Islet of Langerhans (tissue), 1 donor: ENCODE results near the gene EDIL3.

ENCODE experiments used
- FAIRE-seq: peaks from one replicate; lab custom pipeline; 2011; peaks lifted over from hg19 to GRCh38; lab: Jason Lieb, UNC

Gene EDIL3

DNA sequence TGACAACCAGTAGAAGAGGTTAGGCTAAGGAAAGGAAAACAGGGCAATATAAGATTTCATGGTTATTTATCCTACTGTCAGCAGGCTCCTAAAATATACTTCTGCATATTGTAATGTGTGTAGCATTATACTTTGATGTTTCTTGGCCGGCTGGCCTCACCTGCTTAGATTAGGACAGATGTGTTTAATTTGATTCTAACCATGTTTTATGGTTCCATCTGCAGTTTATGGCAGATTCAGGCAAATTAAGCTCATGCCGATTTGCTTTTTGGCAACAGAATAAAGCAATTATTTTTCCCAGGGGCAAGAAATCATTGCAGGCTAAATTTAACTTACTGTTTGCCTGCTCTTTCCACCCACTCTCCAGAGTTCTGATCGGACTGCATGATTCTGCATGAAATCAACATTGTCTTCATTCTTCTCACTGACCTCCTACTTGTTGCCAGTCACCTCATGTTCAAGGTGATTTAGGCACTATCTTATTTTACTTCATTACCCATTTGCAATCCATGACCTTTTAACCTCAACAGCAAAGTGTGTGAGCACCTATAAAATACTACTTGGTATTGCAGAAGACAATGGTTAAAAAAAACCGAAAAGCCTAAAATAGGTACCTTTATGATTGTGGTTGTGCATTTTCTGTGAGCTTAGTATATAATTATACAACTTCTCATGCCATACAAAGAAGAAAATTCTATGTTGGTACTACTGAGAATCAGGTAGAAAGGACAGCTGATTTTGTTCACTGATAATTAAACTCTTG is 125.2 kb downstream of the EDIL3 start:
- no peak for FAIRE-seq

DNA sequence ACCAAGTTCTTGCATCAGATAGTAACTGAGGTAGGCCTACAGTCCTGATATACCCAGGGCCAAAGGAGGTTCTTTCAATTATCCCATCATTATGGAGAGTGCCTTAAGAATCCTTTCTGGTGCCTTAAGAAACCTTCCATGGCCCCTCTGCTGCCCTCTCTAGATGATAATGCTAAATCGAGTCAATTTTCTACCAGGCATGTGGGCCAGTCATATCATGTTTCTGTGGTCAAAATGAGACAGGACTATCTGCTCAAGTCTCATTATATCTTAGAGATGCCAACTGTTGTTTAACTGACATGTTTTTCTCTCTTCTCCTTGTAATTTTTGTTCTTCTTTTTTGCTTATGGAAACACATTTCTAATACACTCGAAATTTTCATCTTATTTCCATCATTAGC is 127.6 kb downstream of the EDIL3 start:
- no peak for FAIRE-seq

DNA sequence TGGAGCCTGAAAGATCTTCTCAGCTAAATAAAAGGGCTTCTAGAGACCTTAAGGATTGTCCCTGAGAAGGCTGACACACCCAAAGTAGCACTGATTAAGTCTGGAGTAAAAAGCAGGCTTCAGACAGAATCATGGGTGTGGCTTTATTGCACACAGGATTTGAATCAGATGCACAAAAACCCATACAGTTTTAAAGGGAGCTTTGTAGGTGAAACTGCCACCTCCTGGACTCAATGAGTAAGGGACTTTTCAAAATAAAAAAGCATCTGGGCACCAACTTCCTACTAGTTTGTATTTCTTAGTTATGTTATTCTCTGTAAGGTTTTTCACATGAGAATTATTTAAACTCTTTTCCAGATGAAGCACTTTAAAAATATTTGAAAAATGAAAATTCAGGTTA is 129.4 kb downstream of the EDIL3 start:
- no peak for FAIRE-seq

DNA sequence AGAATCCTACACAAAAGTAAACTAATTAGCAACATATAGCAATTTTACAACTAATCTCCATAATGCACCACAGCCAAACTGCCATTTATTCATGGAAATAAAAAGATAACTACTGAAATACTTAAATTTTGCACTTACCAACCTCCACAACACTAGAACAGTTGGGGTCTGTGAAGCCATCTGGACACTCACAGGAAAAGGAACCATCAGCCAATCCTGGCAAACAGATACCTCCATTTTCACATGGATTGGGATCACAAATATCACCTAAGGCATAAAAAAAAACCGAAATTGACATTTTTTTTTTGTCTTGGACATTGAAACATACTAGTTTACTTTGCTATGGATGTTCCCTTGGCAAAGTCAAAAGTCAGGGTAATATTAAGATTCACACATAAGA is 130.7 kb downstream of the EDIL3 start:
- FAIRE-seq = no peak

DNA sequence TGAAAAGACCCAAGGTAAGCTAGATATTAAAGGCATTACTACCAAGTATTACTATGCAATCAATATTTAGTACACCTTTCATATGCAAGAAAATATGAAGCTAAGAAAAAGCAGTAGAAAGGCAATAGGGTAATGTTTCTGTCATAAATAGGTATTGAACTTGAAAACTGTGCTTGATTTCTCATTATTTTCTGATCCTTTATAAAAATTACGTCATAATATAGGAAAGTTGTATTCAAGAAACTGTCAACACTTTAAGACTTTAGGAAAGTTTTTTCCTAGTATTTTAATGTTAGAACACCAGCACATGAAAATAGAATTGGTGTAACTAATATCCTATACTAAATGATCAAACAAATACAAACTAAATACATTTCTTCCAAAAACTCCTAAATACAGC is 133.2 kb downstream of the EDIL3 start:
- FAIRE-seq = no peak

DNA sequence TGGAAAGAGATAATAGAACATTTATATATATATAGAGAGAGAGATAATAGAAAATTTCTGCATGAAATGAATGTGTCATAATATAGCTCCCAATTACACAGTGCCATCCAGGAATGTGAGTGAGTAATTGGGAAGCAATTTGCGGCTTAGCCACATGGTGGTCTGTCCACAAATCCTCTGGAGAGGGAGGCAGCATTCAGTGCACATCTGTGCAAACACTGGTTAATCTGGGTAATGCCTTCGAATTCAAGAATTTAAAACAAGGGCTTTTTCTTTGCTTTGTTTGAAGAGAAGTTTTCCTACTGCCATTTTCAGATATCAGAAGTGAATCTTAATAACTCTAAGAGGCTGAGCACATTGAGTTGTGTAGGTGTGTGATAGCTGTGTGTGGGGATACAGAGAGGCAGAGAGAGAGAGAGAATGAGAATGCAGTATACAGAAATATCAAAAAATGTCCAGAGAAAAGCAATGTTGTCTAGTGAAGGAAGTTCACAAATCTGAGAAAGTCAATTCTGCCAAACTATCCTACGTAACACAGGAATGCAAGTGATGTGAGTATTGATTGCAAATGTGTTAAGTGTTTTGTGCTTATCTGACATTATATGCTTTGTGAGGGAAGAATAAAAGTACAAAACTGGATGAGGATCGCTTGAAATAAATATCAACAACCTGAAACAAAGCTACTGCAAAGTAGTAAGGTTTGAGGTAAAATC is 134.6 kb downstream of the EDIL3 start:
- no peak for FAIRE-seq

DNA sequence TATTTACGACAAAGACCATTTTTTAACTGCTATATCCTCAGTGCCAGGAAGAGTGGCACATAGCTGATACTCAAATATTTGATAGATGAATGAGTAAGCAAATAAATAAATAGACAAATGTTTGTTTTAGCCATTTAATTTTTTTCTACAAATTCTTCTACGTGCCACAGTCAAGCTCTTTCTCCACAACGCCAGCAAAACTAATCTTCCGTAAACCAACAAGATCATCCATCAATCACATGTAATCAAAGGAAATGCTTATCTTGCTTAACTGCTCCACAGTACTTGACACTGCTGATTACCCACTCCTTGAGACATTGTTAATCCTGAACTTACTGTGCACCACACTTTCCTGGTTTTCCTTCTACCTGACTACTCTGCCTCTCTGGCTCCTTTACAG is 136.7 kb downstream of the EDIL3 start:
- FAIRE-seq = no peak

DNA sequence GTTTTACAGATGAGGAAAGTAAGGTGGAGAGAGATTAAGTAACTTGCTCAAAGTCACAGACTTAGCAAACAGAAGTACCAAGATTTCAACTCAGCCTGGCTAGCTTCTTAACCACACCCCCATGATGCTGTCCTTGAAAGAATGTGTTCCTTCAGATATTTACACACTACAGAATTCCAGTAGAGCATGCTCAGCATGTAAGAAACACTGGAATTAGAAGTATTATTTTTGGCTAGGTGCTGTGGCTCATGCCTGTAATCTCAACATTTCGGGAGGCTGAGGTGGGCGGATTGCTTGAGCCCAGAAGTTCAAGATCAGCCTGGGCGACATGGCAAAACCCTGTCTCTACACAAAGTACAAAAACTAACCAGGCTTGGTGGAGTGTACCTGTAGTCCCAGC is 142.4 kb downstream of the EDIL3 start:
- no peak for FAIRE-seq

DNA sequence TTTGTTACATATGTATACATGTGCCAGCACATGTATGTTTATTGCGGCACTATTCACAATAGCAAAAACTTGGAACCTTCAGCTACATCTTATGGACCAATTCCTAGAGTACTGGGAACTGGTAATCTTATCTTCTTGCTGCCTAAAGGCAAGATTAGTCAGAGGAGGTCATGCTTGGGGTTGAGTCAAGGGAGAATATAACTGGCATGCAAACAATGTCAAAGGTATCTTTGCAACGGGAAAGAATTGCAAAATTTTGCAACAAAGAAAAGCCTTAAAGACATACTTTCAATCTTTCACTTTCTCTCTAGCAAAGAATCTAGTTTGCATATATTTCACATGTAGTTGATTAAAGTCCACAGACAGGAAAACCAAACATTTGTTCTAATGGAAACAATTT is 145.2 kb downstream of the EDIL3 start:
- no peak for FAIRE-seq

DNA sequence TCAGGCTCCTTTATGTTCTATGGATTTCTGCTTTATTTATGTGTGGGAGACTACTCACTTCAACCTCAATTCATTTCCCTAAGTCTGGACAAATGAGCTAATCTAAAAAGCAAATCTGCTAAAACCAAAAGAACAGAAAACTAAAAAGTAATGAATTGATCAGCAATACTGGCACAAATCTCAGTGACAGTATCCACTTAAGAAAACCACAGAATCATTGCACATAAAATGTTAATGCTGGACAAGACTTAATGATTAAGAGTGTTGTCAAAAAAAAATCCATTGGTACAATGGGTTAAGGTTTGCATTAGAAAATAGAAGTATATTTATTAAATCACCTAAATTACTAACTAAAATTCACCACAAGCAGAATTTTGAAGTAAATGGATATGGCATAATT is 147.6 kb downstream of the EDIL3 start:
- no peak for FAIRE-seq

DNA sequence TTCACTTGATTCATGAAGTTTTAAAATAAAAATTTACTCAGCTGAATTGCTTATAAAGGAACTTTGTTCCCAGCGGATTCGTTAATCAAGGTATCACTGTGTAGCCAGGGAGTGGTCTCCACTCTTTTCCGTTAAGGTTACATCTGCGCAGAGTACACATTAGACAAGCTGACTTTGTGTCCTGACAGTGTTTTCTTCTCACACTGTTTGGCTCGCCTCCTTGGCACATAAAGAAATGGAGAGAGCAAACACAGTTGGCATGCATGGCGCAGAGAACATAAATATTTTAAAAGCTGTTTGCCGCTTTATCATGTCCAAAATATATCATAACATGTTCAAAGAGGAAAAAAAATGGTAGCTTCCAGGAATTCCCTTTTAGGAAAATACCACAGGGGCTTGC is 153.2 kb downstream of the EDIL3 start:
- no peak for FAIRE-seq

DNA sequence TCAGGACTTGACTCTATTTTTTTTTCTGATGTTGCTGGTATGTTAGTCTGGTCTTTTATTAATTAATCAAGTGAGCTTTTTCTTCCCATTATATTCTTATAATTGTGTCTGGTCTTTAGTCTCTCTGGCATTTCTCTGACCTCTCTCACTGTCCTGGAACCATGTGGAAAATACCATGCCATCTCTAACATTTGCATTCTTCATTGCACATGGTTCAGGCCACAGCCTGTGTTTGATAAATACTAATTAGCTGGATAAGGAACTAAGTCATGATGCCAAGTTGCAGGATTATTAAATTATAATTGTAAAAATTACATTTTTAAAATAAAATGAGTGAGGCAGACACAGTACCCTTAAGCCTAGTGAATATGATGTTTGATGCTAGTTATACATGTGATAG is 155.6 kb downstream of the EDIL3 start:
- no peak for FAIRE-seq

DNA sequence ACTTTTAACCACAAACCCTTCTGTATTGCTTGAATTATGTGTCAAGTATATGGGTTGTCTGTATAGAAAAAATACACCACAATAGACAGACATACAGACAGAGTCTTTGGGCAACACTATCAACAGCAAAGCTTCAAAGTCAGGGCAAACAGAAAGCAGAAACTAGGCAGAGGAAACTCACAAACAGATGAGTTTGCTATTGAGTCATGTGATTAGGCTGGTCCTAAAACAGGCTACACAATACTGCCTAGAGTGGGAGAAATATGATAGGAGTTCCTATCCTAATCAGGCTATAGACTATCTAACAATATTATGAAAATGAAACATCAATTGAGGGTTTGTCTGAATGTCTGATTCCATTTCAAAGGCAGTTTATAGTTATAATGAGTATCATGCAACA is 156.4 kb downstream of the EDIL3 start:
- no peak for FAIRE-seq

DNA sequence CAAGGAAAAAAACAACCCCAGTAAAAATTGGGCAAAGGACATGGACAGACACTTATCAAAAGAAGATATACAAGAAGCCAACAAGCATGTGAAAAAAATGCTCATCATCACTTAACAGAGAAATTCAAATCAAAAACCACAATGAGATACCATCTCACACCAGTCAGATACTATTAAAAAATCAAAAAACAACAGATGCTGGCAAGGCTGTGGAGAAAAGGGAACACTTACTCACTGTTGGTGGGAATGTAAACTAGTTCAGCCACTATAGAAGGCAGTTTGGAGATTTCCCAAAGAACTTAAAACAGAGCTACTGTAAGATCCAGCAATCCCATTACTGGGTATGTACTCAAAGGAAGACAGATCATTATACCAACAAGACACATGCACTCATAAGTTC is 157.4 kb downstream of the EDIL3 start:
- no peak for FAIRE-seq

DNA sequence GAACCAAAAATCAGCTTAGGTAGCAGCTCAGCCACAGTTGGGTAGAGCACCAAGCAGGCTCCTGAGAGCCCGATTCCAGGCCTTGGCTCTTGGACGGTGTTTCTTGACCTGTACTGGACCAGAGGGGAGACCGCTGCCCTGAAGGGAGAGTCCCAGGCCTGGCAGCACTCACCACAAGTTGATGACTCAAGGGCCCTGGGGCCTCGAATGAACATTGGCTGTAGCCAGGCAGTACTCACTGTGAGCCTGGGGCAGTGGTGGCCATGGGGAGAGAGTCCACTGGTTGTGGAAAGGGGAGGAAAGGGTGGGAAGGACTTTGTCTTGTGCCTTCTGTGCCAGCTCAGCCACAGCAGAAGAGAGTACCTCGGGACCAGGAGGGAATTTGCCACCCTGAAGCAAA is 166.1 kb downstream of the EDIL3 start:
- FAIRE-seq = no peak

DNA sequence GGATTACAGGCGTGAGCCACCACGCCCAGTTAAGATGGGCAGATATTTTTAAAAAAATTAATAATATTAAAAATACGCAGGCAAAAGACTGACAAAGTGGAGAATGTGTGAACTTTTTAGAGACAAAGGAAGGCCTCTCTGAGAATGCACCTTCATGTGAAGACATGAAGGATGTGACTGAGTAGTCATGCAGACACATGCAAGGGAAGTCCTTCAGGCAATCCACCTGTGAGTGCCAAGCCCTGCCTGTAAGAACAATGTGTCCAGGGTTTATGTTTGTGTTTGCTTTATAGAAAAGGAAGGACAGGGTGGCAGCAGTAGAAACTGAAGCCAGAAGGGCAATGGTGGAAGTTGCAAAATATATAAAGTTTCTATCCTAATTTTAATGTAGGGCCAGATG is 169.2 kb downstream of the EDIL3 start:
- no peak for FAIRE-seq

DNA sequence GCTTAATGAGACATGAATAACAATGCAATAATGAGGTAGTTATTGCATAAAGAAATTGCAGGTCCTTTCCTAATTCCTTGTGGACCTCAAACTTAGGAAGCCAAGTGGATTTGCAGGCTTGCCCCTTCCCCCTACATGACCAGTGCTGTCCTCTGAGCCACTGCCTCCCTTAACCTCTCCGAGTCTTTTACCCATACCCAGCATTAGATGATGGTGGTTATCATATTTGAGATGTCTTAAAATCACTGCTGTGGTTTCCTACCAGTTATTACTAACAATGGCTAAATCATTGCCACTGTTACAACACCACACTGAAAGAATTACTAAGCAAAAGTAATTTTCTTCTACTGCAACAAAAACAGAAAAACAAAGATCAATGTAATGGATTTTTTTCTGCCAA is 170.8 kb downstream of the EDIL3 start:
- FAIRE-seq = no peak

DNA sequence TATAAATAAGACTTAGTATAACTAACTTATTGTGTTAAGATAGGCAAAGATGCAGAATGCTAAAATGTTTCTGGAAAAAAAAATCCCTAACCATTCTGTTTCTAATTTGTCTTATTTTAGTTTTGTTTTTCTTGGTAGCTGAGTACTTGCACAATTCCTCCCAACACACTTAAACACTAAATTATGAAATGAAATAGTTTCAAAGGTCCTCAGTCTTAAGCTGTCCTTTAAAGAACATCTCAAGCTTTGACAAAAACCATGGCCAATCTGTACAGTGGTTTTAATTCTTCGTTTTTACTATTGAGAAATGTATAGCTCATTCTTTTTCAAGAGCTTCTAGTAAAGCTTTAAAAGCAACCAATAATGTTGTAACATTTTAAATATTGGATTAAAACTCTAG is 171.5 kb downstream of the EDIL3 start:
- FAIRE-seq = no peak

DNA sequence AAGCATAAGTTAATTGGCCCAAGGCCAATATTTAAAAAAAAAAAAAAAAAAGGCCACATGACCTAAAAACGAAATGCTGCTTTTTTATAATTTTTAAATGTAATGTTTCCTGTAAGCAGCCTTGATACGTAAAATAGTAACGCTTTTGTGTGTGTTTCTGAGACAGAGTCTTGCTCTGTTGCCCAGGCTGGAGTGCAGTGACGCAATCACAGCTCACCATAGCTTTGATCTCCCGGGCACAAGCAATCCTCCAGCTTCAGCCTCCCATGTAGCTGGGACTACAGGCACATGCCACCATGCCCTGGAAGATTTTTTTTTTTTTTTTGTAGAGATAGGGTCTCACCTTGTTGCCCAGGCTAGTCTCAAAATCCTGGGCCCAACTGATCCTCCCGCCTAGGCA is 179.9 kb downstream of the EDIL3 start:
- no peak for FAIRE-seq

DNA sequence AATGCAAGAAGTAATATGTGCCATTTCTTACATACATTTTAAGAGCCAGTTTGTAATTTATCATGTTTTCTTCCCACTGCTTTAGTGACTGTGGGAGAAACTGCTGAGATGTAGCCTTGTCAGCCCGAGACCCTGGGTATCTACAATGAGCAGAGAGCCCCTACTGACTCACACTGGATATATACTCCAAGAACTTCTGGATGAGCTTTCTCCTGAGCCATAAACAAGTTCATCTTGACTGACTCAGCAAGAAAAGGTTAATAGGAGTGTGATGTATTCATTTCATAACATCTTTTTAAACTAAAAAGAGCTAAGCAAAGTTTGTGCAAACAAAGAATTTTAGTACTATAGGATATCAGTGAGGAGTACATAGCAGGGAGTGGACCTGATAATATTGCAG is 182.5 kb downstream of the EDIL3 start:
- FAIRE-seq = no peak

DNA sequence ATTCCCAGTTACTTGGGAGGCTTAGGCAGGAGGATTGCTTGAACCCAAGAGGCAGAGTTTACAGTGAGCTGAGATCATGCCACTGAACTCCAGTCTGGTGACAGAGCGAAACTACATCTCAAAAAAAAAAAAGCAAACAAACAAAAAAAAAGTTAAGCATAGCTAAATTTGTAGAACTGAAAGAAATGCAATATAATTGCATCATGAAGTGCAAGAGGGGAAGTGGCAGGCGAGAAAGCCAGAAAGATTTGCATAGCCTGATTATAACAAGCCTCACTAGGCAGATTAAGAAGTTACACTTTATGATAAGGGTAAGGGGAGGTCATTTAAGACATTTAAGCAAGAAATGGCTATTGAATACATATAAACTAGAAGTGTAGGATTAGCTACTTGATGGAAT is 187.1 kb downstream of the EDIL3 start:
- FAIRE-seq = no peak

DNA sequence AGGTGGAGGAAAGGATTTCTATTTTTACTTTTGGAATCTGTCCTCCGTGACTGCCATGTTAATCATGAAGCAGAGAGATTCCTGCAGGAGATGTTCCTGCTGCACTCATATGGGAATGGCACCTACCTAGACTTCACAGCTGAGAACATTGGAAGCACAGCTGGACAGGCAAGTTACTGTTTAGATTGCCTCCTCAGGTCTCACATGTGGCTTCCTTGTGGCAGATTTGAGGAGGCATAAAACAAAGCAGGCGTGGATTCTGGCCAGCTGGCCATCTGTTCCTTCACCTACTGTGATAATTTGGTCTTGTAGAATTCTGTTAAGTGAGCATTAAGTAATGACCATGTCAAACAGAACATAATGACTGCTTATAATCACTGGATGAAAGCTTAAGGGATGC is 193.4 kb downstream of the EDIL3 start:
- FAIRE-seq = no peak

DNA sequence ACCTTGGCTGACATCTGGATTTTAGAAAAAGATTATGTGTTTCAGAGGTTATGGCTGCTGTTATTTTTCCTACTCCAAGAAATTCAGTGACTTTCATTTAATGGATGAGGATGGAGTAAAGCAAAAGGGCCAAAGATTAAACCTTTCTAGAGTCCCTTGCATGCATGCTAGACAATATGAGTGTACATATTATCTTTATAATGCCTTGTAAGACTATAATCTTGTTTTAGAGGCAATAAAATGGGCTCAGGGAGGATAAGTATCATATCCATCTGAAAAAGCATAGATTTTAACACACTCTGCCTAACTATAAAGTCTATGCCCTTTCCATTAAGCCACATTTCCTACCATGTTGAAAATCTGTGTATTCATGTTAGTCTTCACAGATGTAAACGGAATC is 199.8 kb downstream of the EDIL3 start:
- no peak for FAIRE-seq

DNA sequence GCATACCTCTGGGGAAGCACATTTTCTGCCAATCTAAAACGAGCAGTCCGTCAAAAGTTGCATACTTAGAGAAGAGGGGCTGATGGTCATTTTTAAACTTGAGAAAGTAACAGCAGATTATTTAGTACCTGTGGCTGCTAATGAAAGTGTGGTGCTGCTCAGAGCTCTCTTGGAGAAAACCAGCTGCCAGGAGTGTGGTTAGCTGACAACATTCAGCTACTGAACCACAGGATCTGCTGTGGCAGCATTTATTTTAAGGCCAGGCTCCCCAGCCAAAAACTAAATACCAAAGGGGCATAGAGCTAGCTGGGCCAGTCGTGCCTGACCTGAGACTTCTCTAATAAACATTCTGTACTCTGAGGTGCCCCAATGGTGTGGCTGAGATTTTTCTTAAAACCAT is 203.6 kb downstream of the EDIL3 start:
- no peak for FAIRE-seq
